GM12878 (cell line): ENCODE data around the gene FTHL17. TPM values are rescaled to one million over a fixed set of nuclear protein-coding genes. Genes with fewer than 3 reads are reported as not detected.

Experiments used
- ATAC-seq: fragments of 200-7000 bp; cut with Tn5 transposase; 3 replicates; pipeline ENCODE4 v1.9.1; 2020; ENCODE audit warnings: mild to moderate bottlenecking, moderate library complexity
- BruUV-seq: library from RNA; stranded (reverse); fragments of 400-500 nt; replicated peaks from 2 replicates; lab custom pipeline; 2021; lab: Mats Ljungman, UMichigan
- CTCF ChIA-PET: fragments of 300-600 bp; sonication (Branson Sonifier 250); formaldehyde crosslinking; extraction: SDS; loops from one replicate; lab custom pipeline; 2021; ENCODE audit warnings: inconsistent platforms; lab: Yijun Ruan, JAX
- POLR2A ChIA-PET: fragments of 350-600 bp; formaldehyde crosslinking; extraction: SDS; loops from one replicate; lab custom pipeline; 2021; ENCODE audit warnings: inconsistent platforms; lab: Charles Lee
- RAD21 ChIA-PET: fragments of 300-600 bp; sonication (Branson Sonifier 250); formaldehyde crosslinking; loops from one replicate; lab custom pipeline; 2023; ENCODE audit warnings: antibody characterized with exemption; ENCODE audit not compliant: unreplicated experiment; lab: Charles Lee
- SMC1A ChIA-PET: fragments of 300-600 bp; sonication (Branson Sonifier 250); formaldehyde crosslinking; loops from one replicate; lab custom pipeline; 2023; ENCODE audit not compliant: unreplicated experiment, uncharacterized antibody; lab: Charles Lee
- DNase-seq: peaks from one replicate; pipeline ENCODE4 v3.0.0-alpha.2; 2011; ENCODE audit warnings: low read depth, low spot score
- FAIRE-seq: peaks from 3 replicates; lab custom pipeline; 2011; peaks lifted over from hg19 to GRCh38; lab: Jason Lieb, UNC
- H2AFZ ChIP-seq: 2 replicates; pipeline ENCODE4 v1.6.0; 2011; ENCODE audit warnings: low read depth, low read length, control low read depth; ENCODE audit not compliant: control insufficient read depth
- H3K27ac ChIP-seq: 2 replicates; pipeline ENCODE4 v1.5.1; 2011; ENCODE audit warnings: control low read depth; ENCODE audit not compliant: control insufficient read depth, insufficient read depth
- H3K27me3 ChIP-seq, 2 experiments: replicated peaks in 1 of 2; 2 replicates each; pipeline versions ENCODE4 v1.6.0 to v1.6.1; 2011; ENCODE audit warnings: low read length in 1 of 2; ENCODE audit not compliant: control insufficient read depth in 2 of 2, insufficient read depth in 2 of 2
- H3K36me3 ChIP-seq, 2 experiments: 2 replicates each; pipeline ENCODE4 v1.5.1; 2011; ENCODE audit warnings: low read length in 1 of 2; ENCODE audit not compliant: control insufficient read depth in 2 of 2, insufficient read depth in 2 of 2
- H3K4me1 ChIP-seq: 2 replicates; pipeline ENCODE4 v1.6.1; 2011; ENCODE audit warnings: mild to moderate bottlenecking, low read length, moderate library complexity, mixed read lengths; ENCODE audit not compliant: control insufficient read depth, insufficient read depth
- H3K4me2 ChIP-seq: 2 replicates; pipeline ENCODE4 v1.6.0; 2011; ENCODE audit warnings: control low read depth; ENCODE audit not compliant: control insufficient read depth, insufficient read depth
- H3K4me3 ChIP-seq: fragments of 200-600 bp; sonication (generic); 2 replicates; pipeline ENCODE4 v1.5.1; 2016
- H3K79me2 ChIP-seq: 2 replicates; pipeline ENCODE4 v1.6.0; 2011; ENCODE audit warnings: low read length; ENCODE audit not compliant: control insufficient read depth, insufficient read depth
- H3K9ac ChIP-seq: 2 replicates; pipeline ENCODE4 v1.8.0; 2011; ENCODE audit warnings: low read length, control low read depth, mixed read lengths; ENCODE audit not compliant: control insufficient read depth, insufficient read depth
- H3K9me3 ChIP-seq: replicated peaks from 3 replicates; pipeline ENCODE4 v1.5.1; 2011; ENCODE audit warnings: mild to moderate bottlenecking, low read length; ENCODE audit not compliant: control insufficient read depth, insufficient read depth
- H4K20me1 ChIP-seq: 2 replicates; pipeline ENCODE4 v1.6.0; 2011; ENCODE audit not compliant: control insufficient read depth, insufficient read depth
- CBFB ChIP-seq: IDR thresholded peaks from 2 replicates; pipeline ENCODE4 v1.6.1; 2016; ENCODE audit warnings: antibody characterized with exemption, low read depth
- NR2C1 ChIP-seq: fragments of 450-650 bp; IDR thresholded peaks from 2 replicates; pipeline ENCODE4 v1.6.1; 2017; ENCODE audit warnings: antibody characterized with exemption, mild to moderate bottlenecking, moderate library complexity
- SUPT20H ChIP-seq: IDR thresholded peaks from 2 replicates; pipeline ENCODE4 v1.6.1; 2011; ENCODE audit warnings: low read depth, mild to moderate bottlenecking, low read length, moderate library complexity, borderline replicate concordance; ENCODE audit not compliant: control insufficient read depth
- WGBS: methylation state at CpG from one replicate; pipeline ENCODE4 v1.1.6; 2016; ENCODE audit warnings: low lambda C conversion rate; ENCODE audit not compliant: insufficient replicate concordance, insufficient coverage; ENCODE audit errors: missing lambda C conversion rate; 5-methylcytosine and 5-hydroxymethylcytosine counted together
- in situ Hi-C: fragments of 300-500 bp; cut with MboI; formaldehyde crosslinking; loops from 9 replicates; pipeline ENCODE4 v1.14.3; 2018; ENCODE audit warnings: mixed read lengths
- intact Hi-C: fragments of 100-400 bp; cut with micrococcal nuclease; formaldehyde crosslinking; loops from one replicate; pipeline ENCODE4 v1.14.2; 2022; ENCODE audit not compliant: unreplicated experiment
- polyA plus RNA-seq, 11 experiments: library from polyadenylated mRNA; depleted of rRNA in 4 of 11; unstranded in 6 of 11; stranded (reverse) in 5 of 11; fragments of >200 nt; fragmentation: Nextera tagmentation in 4 of 11; fragmentation: Illumina TruSeq in 1 of 11; extraction: Ambion mirVana in 4 of 11; extraction: Trizol in 1 of 11; gene quantifications; 1 replicate in 1 of 11; 2 replicates in 10 of 11; pipeline versions ENCODE4 v1.2.1 to v1.2.3, GENCODE V29; 2011 to 2016; ENCODE audit warnings: inconsistent platforms in 2 of 11, missing spikeins in 2 of 11, low read depth in 1 of 11
- total RNA-seq, 4 experiments: library from RNA; depleted of rRNA in 3 of 4; stranded (reverse); fragments of >200 nt in 3 of 4; fragmentation: Illumina TruSeq in 1 of 4; extraction: Trizol in 1 of 4; gene quantifications; 2 replicates each; pipeline versions ENCODE4 v1.2.1 to v1.2.3, GENCODE V29; 2013 to 2021
- TF ChIP-seq, protein P1 (sequence below): fragments of 450-650 bp; IDR thresholded peaks from 2 replicates; pipeline ENCODE4 v1.6.1; 2017; ENCODE audit warnings: low read depth, mild to moderate bottlenecking, moderate library complexity
- TF ChIP-seq, protein P2 (sequence below): fragments of 450-650 bp; IDR thresholded peaks from 2 replicates; pipeline ENCODE4 v1.6.1; 2016; ENCODE audit warnings: mild to moderate bottlenecking

FTHL17 gene
- total and polyA plus RNA-seq, 10 of the 15 experiments (the other 5 are each of a cell fraction or from before 2014, with no cell fraction given), result not detected

DNA sequence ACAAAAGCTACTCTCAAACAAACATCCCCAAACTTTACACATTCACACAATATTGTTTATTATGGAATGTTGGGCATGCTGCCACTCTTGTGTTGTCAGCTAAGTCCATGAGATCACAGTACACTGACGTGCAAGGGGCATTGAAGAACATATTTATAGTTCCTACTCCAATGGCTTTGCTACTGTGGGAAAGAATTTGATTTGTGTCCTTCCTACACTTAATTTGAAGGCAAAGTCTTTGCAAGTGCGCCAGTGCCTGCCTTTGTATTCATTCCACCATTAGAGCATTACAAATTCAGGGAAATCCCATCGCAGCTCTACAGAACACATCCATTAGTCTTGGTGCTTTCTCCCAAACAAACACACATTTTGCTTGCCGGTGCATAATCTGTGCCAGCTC is 45.4 kb upstream of the FTHL17 start:
- in situ Hi-C loops, result no loop called here
- Histone ChIP-seq H3K27ac (no peak overlapping the region), H3K79me2 (no peaks in the 10 kb centered on the region), H3K9me3 (no peaks in the 10 kb centered on the region), H2AFZ (no peak overlapping the region), H3K27me3 (no peaks in the 10 kb centered on the region; a peak in 1 of 4 replicates), H3K36me3 (no peaks in the 10 kb centered on the region; a peak in 1 of 4 replicates), H3K4me2 (no peak overlapping the region), H4K20me1 (no peaks in the 10 kb centered on the region), H3K4me3 (no peak overlapping the region), H3K4me1 (no peaks in the 10 kb centered on the region), H3K9ac (no peak overlapping the region)
- RAD21 ChIA-PET, result no interaction called here
- intact Hi-C loops, result no loop called here
- WGBS, result 35% methylated on average over 4 of the region's 4 CpGs
- no peak for DNase-seq
- TF ChIP-seq SUPT20H, result no peak
- TF ChIP-seq, protein P1, sequence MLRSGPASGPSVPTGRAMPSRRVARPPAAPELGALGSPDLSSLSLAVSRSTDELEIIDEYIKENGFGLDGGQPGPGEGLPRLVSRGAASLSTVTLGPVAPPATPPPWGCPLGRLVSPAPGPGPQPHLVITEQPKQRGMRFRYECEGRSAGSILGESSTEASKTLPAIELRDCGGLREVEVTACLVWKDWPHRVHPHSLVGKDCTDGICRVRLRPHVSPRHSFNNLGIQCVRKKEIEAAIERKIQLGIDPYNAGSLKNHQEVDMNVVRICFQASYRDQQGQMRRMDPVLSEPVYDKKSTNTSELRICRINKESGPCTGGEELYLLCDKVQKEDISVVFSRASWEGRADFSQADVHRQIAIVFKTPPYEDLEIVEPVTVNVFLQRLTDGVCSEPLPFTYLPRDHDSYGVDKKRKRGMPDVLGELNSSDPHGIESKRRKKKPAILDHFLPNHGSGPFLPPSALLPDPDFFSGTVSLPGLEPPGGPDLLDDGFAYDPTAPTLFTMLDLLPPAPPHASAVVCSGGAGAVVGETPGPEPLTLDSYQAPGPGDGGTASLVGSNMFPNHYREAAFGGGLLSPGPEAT, result no peak
- no TSS peak for BruUV-seq
- POLR2A ChIA-PET, result no interaction called here
- SMC1A ChIA-PET, result interaction anchor here (0.8 to 1.6 kb wide), 5 partner anchors 15 to 98 kb away, joined by 3 to 4 read pairs (median 3); no protein-coding TSS in a partner anchor
- no peak for ATAC-seq
- FAIRE-seq, result no peak
- CTCF ChIA-PET, result interaction anchor here (1.7 kb wide), 1 partner anchor 23 kb away, joined by 4 read pairs; no protein-coding TSS in a partner anchor

DNA sequence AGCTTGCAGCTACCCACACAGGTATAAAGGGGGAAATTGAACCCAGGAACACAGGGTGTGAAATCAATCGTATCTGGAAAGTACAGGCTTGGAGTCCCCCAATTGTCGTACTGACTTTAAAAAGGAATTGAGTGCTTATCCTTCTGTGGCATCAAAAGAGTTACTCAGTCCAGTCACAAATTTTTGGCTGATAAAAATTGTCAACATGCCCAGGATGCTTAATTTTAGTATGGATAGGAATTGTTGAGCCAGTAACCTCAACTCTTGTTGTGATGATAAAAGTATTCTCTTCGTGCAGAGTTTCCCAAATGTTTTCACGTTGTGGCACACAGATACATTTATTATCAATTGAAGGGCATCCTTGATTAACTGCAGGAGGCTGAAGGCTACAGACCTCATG is 43.6 kb upstream of the FTHL17 start:
- H3K9me3 ChIP-seq, result no peaks in the 10 kb centered on the region
- H3K4me3 ChIP-seq, result no peak overlapping the region
- ATAC-seq (no peak), DNase-seq (no peak), FAIRE-seq (no peak)
- no peaks in the 10 kb centered on the region; a peak in 1 of 4 replicates for H3K27me3 ChIP-seq
- no peak overlapping the region for H3K4me2 ChIP-seq
- no peak overlapping the region for H3K9ac ChIP-seq
- ChIA-PET POLR2A (no interaction called here), CTCF (interaction anchor here (0.7 to 1.2 kb wide), 2 partner anchors 76 to 77 kb away, joined by 3 to 4 read pairs; no protein-coding TSS in a partner anchor), RAD21 (no interaction called here), SMC1A (no interaction called here)
- no peaks in the 10 kb centered on the region; a peak in 1 of 4 replicates for H3K36me3 ChIP-seq
- H2AFZ ChIP-seq, result no peak overlapping the region
- in situ Hi-C loops (no loop called here), intact Hi-C loops (no loop called here)
- H3K79me2 ChIP-seq, result no peaks in the 10 kb centered on the region
- 16% methylated on average over 4 of the region's 4 CpGs for WGBS
- no peak overlapping the region for H3K27ac ChIP-seq
- TF ChIP-seq CBFB (no peak), NR2C1 (no peak)
- TF ChIP-seq, protein P2, sequence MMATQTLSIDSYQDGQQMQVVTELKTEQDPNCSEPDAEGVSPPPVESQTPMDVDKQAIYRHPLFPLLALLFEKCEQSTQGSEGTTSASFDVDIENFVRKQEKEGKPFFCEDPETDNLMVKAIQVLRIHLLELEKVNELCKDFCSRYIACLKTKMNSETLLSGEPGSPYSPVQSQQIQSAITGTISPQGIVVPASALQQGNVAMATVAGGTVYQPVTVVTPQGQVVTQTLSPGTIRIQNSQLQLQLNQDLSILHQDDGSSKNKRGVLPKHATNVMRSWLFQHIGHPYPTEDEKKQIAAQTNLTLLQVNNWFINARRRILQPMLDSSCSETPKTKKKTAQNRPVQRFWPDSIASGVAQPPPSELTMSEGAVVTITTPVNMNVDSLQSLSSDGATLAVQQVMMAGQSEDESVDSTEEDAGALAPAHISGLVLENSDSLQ, result no peak
- no peaks in the 10 kb centered on the region for H3K4me1 ChIP-seq
- no peaks in the 10 kb centered on the region for H4K20me1 ChIP-seq
- BruUV-seq, result no TSS peak
